IPS-NIHi7 (cell line): ENCODE measurements around the gene TDRD5.

Source experiments
- DNase-seq: peaks from one replicate; pipeline ENCODE4 v3.0.0; 2012; ENCODE audit warnings: mixed read lengths; ENCODE audit errors: extremely low spot score

The TDRD5 gene

DNA sequence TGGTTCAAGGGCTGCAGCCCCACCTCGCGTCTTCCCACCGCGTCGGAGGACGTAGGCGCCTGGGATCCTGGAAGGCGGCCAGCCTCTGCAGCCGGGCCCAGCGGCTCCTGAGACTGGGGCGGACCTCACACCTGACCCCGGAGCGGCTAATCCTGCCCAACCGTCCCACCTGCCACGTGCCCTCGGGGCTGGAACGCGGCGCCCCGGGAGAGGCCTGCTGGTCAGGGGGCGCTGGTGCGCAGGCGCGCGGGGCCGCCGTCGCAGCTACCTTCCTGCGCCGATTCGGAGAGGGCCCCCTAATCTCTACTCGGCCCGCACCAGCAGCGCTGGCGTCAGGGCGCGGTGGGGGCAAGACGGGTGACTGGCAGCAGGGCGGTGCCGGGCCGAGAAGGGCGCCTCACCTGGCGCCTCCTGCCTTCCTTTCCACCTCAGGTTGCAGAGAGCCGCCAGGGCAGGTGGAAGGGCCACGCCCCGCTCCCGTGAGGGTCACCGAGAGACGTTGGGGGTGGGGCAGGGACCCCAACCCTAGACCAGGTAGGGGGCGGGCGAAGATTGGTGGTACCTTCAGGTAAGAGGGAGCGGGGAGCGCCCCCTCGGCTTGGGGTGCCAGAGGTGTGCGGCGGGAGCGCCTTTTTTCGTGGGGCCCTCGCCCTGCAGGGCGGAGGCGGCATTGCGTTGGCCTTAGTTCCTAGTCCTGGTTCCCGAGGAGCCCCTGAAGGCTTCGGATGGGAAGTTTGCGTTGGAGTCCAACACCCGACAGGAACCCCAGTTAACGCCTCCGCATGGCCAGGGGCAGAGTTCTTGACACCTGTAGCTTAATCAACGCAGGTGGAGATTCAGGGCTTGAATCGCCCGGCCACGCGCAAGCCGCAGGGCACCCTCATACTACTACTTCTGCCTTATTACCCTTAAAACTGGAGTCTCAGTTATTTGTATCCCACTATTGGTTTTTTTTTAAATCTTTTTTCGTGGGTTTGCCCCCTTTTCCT is at the start of gene TDRD5:
TDRD5 (plus strand) TSS at position 241 of the 989 bp plus-strand sequence. CDS start 784 bp downstream, outside the sequence.
- DNase-seq, result peak; percentile 69

DNA sequence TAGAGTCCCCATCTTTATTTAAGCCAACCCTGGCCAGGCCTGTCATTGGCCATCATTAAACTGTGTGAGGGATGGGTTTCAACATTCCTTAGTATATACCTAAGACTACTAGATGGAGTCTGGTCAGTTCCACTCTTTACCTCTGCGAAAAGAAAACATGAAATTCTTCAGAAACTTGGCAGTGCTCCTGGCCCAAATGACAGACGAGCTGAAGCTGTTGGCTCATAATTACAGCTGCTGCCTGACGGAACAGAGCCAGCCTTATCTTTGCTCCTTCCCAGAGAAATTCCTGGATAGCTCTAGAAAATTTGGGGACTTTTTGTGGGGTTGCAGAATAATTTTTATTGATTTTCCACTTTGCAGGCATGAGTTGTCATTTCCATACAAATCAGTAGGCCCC is 46.3 kb upstream of the TDRD5 start:
- DNase-seq, result no peak

DNA sequence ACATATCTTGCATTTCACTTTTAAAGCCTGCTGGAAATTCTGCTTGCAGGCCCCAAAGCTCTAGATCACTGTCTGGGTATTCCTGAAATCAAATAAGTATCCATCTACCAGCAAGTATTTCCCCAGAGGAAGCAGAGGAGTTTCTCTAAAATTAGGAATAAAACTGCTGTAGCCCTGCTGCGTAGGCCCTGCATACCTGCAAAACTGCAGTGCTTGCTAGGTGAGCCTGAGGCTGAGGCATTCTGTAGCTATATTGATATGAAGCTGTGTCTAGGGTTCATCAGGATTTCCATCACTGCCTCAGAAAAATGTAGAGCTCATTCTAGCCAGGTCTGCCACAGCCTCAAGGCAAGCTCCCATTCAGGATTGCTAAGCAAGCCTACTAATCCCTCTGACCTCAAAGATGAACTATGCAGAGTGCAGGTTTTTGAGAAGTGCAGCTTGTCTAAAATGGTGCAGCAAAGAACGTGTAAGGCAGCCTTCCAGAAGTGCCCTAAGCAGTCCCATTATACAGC is 44.6 kb upstream of the TDRD5 start:
- no peak for DNase-seq

- no peak for DNase-seq
These were observed 42.8 kb upstream of the TDRD5 start for GRCh38 chr1:179548666-179549367.

GRCh38 chr1:179549368-179549700 is 42.3 kb upstream of the TDRD5 start:
- DNase-seq, result no peak

DNA sequence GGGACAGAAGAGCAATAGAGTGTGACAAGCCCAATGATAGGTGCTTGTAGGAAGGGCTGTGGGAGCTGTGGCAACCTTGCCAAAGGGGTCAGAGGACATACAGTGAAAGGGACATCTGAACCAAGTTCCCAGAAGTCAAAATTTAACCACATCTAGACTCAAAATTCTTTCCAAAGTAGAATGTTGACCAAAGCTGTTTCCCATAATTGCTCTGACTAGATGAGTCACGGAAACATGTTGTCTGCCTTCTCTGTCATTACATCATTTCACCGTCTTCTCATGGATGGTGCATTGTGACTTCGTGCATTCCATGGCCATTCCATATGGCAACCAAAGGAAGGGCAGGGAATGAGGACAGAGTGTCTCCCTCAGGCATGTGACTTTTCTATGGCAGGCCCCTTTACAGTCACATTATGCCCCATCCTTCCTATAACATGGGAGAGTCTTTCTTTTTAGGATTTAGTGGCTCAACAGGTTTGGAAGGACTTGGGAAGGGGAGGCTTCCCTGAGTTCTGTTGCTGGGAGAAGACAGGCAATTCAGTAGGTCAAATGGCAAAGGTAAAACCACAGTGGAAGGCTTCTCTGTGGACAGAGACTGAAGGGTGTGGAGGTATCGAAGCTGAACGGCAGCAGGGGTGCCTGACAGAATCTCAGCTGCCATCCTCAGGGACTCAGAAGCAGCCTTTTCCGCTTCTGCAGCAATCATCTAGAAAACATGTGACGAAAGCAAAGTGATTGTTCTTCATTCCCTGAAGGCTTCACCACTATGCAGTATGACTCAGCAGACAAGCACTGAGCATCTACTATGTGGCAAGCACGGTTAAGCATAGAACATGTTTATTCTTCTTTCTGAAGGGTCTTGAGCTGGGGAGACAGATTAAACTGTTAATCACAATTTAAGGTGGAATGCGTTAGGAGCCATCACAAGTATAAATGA is 40.6 kb upstream of the TDRD5 start:
- no peak for DNase-seq

DNA sequence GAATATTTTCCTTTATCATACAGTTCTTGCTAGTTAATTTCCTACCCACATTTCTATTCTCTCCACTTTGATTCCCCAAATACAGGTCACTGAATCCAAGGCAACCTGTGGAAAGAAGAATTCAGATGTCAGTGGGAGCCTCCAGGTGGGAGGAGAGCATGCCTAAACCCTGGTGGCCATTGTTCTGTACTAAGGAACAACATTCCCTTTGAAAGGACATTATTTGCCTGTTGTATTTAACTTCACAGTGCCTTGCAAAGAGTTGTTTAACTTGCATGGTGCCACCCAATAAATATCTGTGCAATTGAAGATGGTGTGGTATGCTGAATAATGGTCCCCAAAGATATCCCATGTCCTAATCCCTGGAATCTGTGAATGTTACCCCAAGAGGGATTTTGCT is 37.2 kb upstream of the TDRD5 start:
- no peak for DNase-seq

- no peak for DNase-seq
These were observed 33.6 kb upstream of the TDRD5 start for GRCh38 chr1:179558078-179558477.

DNA sequence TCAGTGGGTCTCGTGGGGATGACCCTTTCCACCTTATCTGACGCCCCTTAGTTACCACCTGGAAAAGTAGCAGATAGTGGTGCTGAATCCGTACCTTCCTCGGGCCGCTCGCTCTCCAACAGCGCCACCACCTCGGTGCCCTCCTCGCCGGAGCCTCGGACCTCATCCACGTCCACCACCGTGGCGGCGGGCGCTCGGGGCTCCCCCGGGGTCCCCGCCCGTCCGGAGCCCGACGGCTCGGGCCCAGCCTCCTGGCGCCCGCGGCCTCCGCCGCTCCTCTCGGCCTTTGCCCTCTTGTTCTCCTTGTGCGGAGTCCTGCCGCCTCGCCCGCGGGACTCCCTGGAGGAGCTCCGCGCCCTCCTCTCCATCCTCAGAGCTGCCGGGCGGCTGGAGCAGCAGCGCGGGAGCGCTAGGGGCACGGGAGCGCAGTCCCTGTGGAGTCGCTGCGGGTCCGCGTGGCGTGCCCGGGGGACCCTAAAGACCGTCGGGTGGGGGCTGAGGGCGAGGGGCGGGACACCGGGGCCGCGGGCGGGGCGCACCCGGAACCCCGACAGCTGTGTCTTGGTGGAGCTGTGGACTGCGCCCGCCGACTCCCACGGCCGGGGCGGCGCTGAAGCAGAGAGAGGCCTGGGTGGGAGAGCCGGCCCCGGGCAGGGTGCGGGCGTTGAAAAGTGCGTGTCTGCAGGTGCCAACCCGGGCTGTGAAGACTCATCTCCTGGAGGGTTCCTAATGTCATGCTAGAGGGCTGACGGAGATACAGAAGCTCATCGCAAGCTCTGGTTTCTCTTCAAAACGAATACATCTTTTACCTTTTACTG is 15.9 kb upstream of the TDRD5 start, which contains the start of gene NPHS2:
NPHS2 (minus strand) TSS at position 452 of the 818 bp plus-strand sequence; CDS start at position 368, 84 bp downstream.
- peak; percentile 49 for DNase-seq

GRCh38 chr1:179576509-179576908 is 15.1 kb upstream of the TDRD5 start:
- no peak for DNase-seq

DNA sequence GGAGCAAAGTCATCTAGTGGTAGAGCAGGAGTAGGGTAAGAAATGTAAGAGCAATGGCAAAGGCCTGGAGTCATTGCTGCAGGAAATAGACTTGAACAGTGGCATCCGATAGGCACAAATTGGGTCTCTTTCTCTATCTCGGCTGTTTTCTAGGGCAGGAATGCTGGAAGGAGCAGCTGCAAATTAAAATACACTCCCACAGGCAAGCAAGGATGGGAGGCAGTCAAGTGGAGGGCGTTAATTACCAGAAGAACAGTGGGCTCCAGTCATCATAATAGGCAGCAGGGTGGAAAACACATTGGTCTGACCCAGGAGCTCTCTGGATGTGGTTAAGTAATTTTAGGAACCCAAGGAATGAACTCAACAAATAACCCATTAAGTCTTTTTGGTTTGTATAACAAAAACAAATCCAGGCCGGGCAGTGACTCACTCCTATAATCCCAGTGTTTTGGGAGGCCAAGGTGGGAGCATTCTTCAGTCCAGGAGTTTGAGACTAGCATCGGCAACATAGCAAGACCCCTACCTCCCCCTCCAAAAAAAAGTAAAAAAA is 7.8 kb upstream of the TDRD5 start:
- no peak for DNase-seq

DNA sequence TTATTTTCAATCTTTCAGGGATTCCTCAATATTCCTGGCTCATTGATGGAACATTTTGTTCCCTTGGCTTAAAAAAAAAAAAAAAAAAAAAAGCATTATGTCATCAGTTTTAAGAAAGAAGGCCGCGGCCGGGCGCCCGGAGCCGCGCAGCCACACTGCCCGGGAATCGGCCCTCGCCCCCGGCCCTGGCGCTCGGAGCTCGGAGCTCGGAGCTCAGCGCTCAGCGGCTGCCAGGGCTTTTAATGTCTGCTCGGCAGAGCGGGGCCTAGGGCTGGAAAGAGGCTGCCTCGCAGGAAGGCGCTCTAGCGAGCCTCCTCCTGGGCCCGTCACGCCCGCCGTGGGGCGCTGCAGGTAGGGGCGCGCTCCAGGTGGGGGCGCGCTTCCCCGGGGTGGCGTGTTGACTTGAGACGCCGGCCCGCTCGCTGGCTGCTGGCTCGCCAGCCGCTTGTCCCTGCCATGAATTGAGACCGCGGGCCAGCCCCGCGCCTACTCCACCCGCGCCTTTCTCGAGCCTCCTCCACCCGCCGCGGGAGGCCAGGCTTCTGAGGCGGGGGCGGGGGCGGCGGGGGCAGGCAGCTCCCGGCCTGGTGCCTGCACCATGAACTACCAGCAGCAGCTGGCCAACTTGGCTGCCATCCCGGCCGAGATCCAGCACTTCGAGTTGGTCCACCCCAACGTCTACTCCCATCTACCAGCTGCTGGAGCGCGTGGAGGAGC is 5.4 kb upstream of the TDRD5 start:
- DNase-seq, result peak; percentile 77

- DNase-seq, result no peak
These were observed 4.3 kb upstream of the TDRD5 start for GRCh38 chr1:179587336-179587735.

DNA sequence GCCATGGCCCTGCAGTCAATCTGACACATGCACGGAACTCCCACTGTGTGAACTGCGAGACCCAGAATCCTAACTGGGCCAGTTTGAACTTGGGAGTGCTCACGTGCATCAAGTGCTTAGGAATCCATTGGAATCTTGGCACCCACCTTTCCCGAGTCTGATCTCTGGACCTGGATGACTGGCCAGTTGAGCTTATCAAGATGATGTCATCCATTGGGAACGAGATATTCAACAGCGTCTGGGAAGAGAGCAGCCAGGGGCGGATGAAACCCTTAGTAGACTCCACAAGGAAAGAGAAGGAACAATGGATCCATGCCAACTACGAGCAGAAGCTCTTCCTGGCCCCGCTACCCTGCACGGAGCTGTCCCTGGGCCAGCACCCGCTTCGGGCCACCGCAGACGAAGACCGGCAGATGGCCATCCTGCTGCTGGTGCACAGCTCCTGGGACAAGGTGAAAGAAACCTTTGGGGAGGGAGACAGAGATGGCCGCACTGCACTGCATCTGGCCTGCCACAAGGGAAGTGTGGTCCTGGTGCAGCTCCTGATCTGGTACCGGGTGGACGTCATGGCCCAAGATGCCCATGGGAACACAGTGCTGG is 3.1 kb upstream of the TDRD5 start:
- no peak for DNase-seq

DNA sequence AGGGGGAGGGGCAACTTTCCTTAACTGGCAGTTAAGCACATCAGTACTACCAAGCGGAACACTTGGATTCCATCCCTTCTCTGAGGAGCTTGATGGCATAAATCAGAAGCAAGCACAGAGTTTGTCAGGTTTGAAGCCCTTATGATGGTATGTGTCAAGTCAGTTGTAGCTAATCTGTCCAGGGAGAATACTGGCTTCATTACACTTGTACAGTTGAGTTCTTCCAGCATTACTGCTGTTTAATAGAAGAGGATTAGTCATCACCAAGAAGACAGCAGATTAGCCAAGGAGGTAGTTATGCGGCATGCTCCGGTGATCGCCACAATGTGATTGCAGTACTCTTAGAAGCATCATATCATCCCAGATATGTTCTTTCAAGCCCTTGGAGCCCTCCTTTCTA is 2.1 kb upstream of the TDRD5 start:
- DNase-seq, result no peak

GRCh38 chr1:179590671-179591070 is 961 bp upstream of the TDRD5 start:
- no peak for DNase-seq

- DNase-seq, result no peak
These were observed 410 bp upstream of the TDRD5 start for GRCh38 chr1:179591253-179591591.

DNA sequence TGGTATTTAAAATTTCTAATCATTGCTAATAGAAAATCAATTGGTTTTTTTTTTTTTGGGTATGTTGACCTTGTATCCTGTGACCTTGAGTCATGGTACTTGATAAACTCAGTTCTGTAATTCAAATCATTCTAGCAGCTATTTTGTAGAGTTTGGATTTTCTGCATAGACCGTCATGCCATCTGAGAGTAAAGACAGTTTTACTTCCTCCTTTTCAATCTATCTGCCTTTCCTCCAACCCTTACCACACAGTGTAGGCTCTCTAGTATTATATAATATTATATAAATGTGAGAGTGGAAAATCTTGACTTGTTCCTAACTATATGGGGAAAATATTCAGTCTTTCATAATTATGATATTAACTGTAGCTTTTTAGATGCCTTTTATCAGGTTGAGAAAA is 7.0 kb downstream of the TDRD5 start:
- DNase-seq, result no peak

DNA sequence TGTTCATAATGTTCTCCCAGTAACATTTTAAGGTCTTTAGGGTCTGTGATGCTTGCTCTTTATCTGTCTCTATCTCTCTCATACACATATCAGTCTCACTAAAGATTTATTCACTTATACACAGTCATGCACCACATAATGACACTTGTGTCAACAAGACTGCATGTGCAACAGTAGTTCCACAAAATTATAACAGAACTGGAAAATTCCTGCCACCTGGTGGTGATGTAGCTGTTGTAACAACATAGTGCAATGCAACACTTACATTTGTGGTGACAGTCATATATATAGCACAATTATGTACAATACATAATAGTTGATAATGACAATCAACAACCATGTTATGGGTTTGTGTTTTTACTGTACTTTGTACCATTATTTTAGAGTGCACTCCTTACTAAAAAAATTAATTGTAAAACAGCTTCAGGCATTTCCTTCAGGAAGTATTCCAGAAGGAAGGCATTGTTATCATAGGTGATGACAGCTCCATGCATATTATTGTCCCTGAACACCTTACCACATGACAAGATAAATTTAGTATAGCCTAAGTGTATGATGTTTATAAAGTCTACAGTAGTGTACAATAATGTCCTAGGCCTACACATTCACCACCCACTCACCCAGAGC is 8.1 kb downstream of the TDRD5 start:
- DNase-seq, result no peak
